ENCODE data around the gene RAB11FIP5. TPM values are rescaled to one million over a fixed set of nuclear protein-coding genes. Genes with fewer than 3 reads are reported as not detected.

RAB11FIP5 gene
- total RNA-seq, 1 donor from 2014 or later = 102 TPM

- peak; percentile 76 for DNase-seq (ENCODE audit: low read depth)
These were observed 1.4 kb downstream of the RAB11FIP5 start for GRCh38 chr2:73111073-73112025.

DNA sequence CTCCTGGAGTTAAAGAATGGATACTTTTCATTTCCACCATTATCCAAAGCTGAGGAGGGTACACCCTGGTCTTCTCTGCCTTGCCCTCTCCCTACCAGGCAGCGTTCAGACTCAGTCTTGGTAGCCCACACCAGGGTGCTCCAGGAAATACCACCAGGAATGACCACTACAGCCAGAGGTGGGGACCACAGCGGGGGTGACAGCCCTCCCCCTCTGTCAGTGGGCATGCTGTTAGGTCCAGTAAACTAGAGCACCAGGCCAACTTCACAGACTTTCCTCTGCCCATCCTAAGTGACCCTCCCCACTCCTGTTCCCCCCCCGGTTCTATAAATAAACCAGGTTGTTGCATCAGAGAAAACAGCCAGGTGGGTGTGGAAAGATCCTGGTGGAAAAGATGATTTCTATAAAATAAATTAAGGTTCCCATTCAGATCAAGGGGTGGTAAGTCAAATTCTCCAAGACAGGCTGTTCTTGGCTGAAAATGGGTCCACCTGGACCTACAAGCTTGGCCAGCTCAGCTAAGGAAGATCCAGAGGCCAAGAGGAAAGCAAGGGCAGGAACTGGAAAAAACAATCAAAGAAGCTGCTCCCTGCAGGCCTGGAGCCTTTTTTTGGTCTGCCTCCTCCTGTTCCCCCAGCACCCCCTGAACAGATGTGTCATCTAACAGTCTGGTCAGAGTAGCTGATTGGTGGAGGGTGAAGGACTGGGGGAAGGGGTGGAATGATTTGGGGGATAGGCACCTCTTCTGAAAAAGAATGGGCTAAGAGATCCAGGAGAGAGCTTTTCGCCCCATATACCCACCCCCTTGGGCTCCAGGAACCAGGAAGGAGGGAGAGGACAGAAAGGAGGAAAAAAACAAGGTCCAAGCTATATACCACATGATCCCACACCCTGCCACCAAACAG, 2.3 kb downstream of the RAB11FIP5 start:
- peak; percentile 31 for DNase-seq (ENCODE audit: low read depth)

GRCh38 chr2:73109431-73110167, 3.1 kb downstream of the RAB11FIP5 start:
- no peak for DNase-seq (ENCODE audit: low read depth)

DNA sequence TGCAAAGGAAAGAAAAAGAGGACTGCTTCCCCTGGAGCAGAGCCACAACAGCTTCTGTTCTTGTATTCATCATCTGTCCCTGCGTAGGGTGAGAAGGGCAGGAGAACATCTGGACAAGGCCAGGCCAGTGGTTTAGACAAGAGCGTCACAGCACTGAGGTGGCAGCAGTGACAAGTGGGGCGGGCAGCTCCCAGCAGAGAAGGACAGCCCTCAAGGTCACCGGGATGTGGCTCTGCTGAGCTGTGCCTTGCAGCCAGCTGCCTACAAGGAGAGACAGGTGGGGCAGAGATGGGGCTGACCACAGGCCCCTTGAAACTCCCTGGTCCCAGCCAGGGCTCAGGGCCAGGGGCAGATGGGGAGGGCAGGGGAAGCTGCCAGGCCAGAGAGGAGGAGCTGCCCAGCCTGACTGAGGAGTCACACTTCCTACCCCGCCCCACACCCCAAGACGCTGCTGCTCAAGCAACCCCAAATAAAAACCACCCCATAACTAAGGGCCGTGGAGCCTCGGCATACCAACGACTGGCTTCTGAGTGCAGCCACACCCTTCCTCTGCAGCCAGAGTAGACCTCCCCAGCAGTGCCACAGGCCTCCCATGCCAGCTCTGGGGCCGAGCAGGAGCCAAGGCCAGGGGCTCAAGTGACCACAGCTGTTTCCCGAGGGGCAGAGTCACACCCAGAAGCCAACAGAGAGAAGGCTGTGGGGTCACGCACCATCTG, 5.4 kb downstream of the RAB11FIP5 start:
- DNase-seq (ENCODE audit: low read depth) = no peak

- DNase-seq (ENCODE audit: low read depth) = no peak
These were observed 6.0 kb downstream of the RAB11FIP5 start for GRCh38 chr2:73106791-73107190.

DNA sequence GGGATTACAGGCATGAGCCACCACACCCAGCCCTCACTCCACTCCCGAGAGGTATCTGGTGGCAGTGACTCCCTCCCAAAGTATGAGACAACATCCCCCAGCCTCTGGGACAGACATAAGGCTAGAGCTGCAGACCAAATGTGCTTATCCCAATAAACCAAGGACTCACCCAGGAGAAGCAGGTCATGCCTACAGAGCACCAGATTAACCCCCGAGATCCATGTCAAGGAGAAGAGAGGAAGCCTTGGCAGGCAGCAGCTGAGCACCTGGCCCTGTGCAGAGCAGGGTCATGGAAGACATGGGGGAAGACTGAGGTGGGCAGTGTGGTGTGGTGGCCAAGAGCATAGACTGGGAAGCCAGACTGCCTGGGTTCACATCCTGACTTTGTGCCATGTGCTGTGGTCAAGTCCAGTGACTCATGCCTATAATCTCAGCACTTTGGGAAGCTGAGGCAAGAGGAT, 7.2 kb downstream of the RAB11FIP5 start:
- DNase-seq (ENCODE audit: low read depth) = no peak

- DNase-seq (ENCODE audit: low read depth) = no peak
These were observed 7.8 kb downstream of the RAB11FIP5 start for GRCh38 chr2:73104933-73105332.

DNA sequence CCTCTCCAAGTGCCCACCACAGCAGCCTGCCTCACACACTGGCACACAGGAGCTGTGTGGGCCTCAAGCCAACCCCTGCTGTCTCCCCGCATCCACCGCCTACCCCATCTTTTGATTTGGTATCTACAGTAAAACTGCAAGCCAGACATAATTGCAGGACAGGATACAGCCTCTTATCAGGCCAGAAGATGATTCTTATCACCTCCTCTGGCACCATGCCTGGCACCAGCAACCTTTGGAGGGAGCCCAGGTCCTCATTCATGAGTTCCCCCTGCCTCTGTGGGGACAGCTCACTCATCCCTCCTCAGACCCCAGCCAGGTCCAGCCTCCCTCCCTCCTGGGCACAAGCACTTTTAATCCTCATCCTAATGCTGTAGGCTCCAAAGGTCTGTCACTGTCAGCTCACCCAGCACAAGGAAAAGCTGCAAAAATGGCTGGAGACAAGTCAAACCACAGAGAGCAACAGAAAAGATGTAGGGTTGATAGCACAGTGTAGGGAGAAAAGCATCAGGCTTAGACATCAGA, 9.7 kb downstream of the RAB11FIP5 start:
- DNase-seq (ENCODE audit: low read depth) = no peak

DNA sequence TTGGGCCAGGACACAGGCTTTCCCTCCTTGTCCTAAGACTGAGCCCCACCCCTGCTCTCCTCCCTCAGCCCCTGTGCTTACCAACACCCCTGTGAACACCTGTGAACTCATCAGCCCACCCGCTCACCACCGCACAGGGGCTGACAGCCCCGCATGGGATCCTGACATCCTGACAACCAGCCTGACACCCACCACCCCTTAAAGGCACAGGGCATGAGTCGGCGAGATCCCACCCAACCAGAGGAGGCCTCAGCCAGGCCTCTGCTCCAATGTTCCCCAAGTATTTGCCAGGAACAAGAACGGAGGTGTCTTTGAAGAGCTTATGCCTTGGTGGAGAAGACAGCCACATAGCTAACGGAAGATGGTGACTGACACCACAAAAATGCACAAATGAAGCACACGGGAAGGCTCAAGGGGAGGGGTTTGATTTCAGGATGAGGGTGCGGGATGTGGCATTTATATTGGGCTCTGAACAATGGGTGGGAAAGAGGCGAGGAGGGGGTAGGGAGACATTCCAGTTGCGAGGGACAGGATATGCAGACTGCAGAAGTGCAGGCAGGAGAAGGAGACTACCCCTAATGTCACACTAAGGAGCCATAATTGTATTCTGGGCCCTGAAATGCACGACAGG, 11.0 kb downstream of the RAB11FIP5 start:
- DNase-seq (ENCODE audit: low read depth) = no peak

DNA sequence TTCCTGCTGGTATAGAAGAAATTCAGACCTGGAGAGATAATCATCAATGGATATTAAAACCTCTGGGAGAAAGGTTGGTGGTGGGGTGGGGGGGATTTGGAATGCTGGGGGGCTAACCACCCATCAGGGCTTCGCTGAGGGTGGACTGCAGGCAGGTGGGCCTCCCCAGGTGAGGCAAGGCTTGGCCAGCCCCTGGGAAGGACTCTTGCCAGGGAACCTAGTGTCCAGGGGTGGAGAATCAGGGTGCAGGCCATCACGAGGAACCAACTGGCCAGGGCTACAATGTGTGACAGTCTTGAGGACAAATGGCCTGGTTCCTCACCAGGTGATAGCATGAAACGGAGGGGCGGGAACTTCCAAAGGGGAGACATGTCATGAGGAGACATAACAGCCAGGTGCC, 11.8 kb downstream of the RAB11FIP5 start:
- no peak for DNase-seq (ENCODE audit: low read depth)

- DNase-seq (ENCODE audit: low read depth) = no peak
These were observed 13.3 kb downstream of the RAB11FIP5 start for GRCh38 chr2:73099486-73099885.

DNA sequence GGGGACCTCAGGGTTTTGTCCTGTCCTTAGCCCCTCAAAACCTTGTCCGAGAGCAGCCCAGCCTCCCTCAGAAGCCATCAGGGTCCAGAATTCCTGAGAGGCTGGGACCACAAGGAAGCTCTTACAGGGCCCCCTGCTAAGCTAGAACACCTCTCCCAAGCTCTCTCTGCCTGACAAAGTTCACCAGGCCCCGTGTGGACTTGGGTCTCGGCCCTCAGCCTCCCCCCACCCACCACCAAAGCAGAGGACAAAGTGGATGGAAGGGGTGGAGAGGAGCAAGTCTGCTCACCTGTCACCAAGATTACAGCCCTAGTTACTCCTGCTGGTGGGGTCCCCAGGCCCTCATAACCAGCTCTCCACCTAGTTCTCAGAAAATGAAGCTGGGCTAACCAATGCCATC, 16.8 kb downstream of the RAB11FIP5 start:
- DNase-seq (ENCODE audit: low read depth) = no peak

DNA sequence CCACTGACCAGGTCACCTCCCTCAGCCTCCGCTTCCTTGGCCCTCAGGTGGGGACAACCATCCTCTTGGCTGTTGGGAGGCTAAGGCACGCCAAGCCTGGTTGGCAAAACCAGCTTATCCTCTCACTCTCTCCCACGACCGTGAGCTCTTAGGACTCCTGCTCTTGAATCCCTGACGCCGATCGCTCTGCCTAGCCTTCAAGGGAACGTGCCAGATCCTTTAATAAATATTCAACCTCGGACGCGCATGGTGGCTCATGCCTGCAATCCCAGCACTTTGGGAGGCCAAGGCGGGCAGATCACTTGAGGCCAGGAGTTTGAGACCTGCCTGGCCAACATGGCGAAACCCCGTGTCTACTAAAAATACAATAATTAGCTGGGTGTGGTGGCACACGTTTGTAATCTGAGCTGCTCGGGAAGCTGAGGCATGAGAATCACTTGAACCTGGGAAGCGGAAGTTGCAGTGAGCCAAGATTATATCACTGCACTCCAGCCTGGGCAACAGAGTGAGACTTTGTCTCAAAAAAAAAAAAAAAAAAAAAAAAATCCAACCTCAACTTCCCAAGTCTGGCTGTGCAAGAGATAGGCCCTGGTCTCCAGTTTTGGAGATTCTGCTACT, 19.0 kb downstream of the RAB11FIP5 start:
- peak; percentile 83 for DNase-seq (ENCODE audit: low read depth)

- DNase-seq (ENCODE audit: low read depth) = no peak
These were observed 20.5 kb downstream of the RAB11FIP5 start for GRCh38 chr2:73092146-73092783.

- no peak for DNase-seq (ENCODE audit: low read depth)
These were observed 21.1 kb downstream of the RAB11FIP5 start for GRCh38 chr2:73091696-73092095.

DNA sequence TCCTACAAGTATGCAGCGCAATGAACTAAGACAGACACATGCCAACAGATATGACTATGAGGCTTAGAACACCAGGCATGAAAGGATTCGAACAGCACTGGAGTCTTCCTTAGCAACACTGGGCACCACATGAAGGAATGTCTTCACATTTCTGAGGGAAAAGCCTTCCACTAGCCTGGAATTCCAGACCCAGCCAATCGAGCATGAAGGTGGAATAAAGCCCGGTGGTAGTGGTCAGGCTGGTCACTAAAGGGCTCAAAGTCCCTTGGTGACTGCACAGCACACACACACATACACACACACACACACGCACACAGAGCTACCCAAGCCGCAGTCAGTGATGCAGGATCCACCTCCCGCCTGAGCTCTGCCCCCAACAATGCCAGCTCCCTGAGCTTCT, 21.6 kb downstream of the RAB11FIP5 start:
- DNase-seq (ENCODE audit: low read depth) = peak; percentile 95

DNA sequence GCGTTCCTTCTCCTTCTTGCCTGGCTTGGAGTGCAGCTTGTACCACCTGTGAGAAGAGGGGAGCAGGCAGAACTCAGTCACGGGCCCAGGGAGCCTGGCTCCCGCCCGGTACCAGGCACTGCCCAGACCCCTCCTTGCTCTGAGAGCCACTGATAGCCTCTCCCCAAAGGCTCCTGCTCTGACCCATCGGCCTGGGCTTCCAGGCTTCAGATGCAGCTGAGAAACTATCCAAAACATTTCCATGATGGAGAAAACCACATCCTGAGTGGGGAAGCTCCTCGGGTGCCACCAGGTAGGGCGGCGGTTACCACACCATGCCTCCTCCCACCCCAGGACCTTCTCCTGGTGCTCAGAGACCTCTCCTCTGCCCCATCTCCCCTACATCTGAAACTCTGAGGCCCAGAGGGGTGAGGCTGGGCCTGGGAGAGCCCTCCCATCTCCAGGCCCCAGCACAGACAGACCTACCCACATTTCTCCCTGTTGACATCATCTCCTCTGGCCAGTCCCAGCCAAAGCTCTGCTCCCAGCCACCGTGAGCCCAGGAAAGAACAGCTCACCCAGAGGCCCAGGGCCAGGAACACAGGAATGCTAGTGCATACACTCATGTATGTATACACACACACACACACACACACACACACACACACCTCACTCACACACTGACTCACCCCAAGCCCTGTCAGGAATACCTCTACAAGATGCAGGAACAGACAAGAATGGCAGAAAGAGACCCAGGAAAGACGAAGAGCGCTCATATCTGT, 23.3 kb downstream of the RAB11FIP5 start:
- peak; percentile 96 for DNase-seq (ENCODE audit: low read depth)

- no peak for DNase-seq (ENCODE audit: low read depth)
These were observed 24.0 kb downstream of the RAB11FIP5 start for GRCh38 chr2:73088703-73089102.

GRCh38 chr2:73088211-73088610, 24.5 kb downstream of the RAB11FIP5 start:
- no peak for DNase-seq (ENCODE audit: low read depth)

Measured in renal cortical epithelial cell (primary cell).